HCEC 1CT (cell line): ENCODE data around the gene PSMG3.

Source experiments
- DNase-seq: peaks from one replicate; pipeline ENCODE4 v3.0.0-alpha.2; 2017

The PSMG3 gene

DNA sequence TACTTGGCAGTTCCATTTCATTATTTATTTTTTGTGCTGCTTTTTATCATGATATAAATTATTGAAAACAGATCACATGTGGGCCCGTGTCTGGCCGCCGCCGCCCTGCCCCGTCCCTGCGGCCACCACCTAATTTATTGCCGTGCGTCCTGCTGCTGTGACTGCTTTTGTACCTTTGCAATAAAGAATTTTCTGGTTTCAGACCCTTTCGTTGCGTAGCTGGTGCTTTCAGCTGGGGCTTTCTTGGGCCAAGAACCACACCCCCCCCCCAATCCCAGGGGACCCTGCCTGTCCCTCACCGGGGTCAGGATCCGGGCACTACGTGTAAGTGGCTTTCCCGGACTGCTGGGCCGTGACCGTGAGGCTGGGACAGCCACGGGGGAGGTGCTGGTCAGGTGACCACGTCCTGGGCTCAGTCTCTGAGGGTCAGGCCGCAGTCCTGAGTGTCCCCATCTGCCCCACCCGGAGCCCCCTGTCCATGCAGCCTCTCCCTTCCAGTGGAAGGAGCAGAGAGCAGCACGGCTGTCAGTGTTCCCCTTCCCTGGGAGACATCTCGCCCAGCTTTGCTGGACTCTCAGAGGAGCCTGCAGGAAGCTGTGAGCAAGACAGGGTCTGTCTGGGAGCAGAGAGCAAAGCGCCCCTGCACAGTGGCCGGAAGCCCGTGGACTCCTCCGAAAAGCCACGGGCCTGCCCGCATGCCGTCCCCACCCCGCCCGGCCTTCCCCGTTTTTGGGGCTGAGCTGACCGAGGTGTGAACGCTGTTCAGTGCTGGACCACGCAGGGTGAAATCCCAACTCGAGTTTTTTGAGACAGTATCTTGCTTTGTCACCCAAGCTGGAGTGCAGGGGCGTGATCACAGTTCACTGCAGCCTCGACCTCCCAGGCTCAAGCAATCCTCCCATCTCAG, 26.7 kb downstream of the PSMG3 start:
- no peak for DNase-seq

- no peak for DNase-seq
Measured at GRCh38 chr7:1542329-1542728, 27.5 kb downstream of the PSMG3 start.

- DNase-seq = no peak
Measured at GRCh38 chr7:1541431-1542162, 28.2 kb downstream of the PSMG3 start.

GRCh38 chr7:1540776-1541271, 29.0 kb downstream of the PSMG3 start:
- no peak for DNase-seq

DNA sequence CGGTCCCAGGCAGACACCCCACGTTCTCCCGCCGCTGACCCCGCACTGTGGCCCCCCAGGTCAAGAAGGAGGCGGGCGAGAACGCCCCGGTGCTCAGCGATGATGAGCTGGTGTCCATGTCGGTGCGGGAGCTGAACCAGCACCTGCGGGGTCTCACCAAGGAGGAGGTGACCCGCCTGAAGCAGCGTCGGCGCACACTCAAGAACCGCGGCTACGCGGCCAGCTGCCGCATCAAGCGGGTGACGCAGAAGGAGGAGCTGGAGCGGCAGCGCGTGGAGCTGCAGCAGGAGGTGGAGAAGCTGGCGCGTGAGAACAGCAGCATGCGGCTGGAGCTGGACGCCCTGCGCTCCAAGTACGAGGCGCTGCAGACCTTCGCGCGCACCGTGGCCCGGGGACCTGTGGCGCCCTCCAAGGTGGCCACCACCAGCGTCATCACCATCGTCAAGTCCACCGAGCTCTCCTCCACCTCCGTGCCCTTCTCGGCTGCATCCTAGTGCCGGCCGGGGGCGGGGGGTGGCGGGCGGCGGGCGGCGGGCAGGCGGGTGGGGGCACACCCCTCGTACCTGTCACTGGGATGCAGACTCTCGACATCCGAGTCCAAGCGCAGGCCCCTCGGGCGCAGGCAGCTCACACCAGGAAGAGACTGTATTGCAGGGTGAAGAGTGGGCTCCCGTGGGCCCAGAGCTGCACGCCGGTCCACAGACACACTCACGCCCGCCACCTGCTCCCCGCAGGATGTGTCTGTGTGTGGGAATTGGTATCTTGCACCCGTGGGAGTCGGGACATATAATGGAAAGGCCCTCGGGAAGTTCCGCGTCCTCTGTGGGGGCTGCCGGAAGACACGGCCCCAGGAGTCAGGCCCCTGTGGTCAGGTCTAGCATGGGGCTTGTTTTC, 29.7 kb downstream of the PSMG3 start:
- DNase-seq = no peak

DNA sequence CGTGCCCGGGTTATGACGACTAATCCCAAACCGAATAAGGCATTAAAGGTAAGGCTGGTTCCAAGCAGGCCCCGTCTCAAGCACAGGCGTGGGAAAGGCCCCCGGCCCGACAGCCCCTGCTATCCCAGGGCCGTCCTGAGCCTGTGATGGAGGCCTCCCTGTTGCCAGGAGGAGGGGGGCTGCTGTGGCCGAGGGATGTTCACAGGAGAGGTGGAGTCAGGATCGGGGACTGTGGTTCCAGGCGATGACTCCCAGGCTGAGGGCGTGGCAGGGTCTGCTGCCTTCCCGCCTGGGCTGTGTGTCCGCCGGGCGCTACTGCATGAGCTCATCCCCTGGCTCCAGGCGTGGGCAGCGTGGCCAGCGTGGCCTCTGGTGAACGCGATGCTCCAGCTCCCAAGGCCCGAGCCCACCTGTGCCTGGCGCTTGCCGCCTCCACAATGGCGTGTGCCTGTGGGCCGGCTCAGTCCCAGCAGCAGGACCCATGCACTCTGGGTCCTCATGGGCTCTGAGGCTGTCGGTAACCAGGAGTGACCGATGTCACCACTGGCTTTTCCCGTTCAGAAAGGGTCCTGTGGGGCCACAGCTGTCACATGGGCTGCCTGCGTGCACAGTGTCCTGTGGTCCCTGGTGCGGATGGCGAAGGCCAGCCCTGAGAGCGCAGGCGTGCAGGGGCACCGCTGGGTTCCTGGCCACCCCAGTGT, 30.5 kb downstream of the PSMG3 start:
- no peak for DNase-seq

DNA sequence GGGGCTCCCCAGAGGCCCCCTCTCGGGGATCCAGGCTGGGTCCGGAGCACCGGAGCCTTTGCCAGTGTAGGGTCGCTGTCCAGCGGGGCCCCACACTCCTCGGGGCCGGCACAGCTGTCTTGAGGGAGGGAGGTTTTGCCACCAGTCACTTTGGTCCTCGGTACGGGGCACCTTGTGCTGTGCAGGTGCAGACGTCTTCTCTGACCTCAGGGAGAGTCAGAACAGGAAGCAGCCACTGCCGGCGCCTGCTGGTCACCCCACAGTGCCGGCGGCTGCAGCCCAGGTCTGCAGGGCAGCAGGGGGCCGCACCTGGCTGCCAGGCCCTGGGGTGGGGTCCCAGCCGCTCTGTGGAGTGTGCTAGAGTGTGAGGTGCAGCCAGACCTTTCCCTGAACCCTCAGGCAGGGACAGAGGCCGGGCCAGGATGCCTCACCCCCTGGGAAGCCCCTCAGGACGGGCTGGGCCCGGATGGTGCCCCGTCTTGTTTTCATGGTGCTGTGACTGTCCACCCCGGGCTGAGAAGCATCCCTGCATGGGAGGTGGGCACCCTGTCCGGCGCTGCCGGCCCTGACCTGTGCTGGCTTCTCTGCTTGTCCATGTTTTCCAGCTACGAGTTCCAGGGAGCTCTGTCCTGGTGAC, 31.2 kb downstream of the PSMG3 start:
- DNase-seq = no peak

DNA sequence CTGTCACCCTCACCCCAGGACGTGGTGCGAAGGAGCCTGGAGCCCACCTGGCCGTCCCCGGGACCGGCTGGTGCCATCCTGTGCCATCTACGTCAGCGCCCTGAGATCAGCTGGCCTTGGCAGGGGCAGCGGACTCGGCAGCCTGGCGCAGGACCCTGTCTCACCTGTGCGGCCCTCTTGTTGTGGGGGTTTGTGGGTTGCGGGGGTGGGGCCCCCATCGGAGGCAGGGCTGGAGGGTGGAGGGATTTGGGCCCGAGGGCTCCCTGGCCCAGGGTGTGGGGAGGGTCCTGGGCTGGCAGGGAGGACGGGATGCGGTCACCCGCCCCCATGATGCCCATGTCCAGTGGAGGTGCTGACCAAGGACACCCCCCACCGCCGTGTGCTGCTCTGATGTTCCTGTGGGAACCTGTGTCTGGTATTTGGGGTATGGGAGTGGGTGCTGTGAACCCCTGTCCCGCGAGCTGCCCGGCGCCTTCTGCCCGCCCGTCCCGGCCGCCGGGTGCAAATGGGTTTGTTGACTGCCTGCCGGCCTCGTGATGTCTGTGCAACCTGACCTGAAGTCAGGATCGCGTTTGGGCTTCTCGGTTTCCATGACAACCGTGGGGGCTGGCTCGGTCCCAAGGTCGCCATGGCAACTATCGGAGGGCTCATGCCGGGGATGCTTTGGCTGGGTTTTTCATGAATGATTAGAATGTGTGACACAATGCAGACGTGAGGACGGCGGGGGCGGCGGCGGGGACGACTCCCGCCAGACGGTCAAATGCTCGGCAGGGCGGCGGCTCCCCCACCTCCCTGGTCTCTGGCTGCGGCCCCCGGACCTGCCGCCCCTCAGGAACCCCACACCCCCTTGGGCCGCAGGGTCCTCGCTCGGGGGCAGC, 32.1 kb downstream of the PSMG3 start:
- peak; percentile 89 for DNase-seq

DNA sequence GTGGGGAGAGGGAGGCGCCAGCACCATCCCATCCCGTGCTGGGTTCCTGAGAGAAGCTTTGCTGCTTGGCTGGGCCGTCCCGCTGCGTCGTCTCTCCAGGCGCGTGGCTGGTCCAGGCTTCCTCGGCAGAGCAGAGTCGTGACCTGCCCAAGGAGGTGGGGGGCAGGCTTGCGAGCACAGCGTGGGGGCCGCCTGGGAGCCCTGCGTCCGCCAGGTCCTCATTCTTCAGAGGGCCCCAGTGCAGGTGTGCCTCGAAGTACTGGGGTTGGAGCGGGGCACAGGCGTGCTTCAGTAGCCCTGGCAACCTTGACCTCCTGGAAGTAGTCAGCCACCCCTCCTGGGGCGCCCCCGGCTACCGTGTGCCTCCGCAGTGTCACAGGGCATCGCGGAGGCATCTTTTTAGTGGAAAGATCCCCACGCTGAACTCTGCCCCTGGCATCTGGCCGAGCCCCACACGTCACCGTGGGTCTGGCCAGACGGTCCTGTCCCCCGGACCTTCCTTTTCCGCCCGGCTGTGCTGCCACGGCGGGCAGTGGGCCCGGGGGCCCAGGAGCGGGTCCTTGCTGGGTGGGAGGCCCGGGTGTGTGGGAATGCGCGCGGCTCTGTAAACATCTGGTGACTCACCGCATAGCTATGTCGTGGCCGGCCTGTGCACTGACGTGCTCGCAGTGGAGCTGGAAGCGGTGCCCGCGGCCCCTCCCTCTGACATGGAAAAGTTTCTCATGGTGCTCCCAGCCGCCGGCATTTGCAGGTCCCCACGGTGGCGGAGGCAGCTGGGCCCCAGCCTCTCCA, 32.9 kb downstream of the PSMG3 start:
- DNase-seq = peak; percentile 98

DNA sequence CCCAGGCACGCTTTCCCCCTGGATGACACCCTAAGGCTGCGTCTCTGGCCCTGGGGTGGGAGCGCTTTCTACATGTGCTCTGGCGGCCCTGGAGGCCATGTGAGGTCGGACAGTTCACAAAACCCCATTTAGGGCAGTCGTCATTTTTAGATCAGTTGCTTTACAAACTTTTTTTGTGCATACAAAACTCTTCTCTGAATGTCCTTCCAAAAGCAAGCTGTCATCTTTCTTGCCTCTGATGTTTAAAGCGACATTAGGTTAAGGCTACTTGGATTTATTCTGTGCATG, 33.4 kb downstream of the PSMG3 start:
- no peak for DNase-seq

GRCh38 chr7:1535701-1536454, 34.0 kb downstream of the PSMG3 start:
- no peak for DNase-seq

DNA sequence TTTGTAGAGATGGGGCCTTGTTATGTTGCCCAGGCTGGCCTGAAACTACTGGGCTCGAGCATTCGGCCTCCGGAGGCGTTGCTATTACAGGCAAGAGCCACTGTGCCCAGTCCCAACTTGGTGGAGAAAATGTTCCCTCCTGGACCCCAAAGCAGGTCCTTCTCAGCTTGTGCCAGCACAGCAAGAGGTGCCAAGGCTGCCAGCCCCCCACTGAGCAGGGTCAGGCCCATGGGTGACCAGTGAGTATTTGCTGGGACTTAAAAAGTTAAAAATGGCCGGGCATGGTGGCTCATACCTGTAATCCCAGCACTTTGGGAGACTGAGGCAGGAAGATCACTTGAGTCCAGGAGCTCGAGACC, 34.8 kb downstream of the PSMG3 start:
- no peak for DNase-seq

GRCh38 chr7:1534330-1535099, 35.3 kb downstream of the PSMG3 start:
- DNase-seq = no peak

DNA sequence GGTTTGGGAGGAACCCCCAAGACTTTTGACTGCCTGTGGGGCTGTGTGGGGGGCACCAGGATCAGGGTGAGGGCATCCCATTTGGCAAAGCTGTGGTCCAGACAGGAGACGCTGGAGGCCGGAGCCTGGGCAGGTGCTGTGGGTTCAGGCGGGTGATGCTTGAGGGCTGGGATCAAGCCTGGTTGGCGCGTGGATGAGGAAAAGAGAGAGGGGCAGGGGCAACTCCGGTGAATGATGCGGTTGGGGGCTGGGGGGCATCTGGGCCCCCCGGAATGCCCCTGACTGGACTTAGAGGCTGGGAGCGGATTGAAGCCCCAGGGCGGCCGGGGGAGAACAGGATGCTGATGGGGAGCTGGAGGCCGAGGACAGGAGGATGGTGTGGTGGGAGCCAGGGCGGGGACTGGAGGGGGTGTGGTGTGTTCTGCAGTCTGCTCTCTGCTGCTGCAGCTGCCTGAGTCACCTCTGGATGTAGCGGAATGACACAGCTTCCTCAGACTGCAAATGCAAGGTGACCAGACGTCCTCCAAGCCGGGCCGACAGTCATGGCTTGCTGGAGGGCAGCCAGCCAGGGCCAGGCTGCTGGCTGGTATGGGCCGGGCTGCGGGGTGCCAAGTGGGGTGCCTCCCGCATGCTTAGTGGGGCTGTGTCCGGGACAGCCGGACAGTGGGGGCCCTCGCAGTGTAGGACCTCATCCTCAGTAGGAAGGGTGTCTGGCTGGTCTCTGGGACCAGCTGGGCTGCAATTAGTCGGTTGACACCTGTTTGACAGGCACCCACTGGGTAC, 36.1 kb downstream of the PSMG3 start:
- peak; percentile 81 for DNase-seq

DNA sequence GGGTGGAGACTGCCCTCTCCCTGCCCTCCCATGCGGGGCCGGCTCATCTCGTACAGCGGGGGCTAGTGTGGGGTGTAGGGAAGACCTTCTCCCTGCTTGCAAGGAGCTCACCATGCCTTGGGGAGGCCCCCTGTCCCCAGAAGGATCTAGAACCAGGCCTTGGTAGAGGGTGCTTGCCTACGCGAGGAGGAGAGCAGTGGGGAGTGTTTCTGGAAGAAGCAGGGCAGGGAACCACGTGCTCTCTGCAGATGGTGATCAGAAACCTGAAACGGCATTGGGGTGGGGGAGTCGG, 36.6 kb downstream of the PSMG3 start:
- no peak for DNase-seq

GRCh38 chr7:1532456-1533254, 37.2 kb downstream of the PSMG3 start:
- DNase-seq = peak; percentile 94

DNA sequence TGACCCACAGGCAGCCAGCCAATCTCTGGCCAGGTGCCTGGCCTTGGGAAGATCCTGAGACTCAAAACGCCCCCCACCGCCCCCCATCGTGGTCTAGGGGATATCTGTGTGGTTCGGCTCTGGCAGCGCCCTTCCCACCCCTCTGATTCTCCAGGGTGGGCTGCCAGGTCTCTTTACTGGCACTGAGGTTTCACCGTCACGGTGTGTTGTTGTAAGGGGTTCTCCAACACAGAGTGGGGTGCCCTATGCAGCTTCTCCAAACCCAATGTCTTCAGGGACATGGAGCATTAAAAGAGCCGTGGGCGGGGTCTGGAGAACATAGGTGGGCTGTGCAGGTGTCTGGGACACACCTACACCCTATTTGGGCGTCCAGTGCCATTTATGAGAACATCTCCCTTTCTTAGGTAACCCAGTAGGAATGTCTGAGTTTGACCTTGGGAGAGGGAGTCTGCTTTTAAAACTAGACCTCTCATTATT, 37.8 kb downstream of the PSMG3 start:
- DNase-seq = no peak
